ENCODE measurements around the gene ZNF319. TPM values are rescaled to one million over a fixed set of nuclear protein-coding genes. Genes with fewer than 3 reads are reported as not detected.

The ZNF319 gene
- total and polyA plus RNA-seq, 2 of the 4 experiments (the other 2 are of a cell fraction): 0.90 to 6.3 TPM

- ATAC-seq (ENCODE audit: low read depth): peak; percentile 51; the same call in 1 of the 2 replicates
- H2BK120ac ChIP-seq (ENCODE audit: low read depth, low read length): no peak overlapping the region
- H3K27me3 ChIP-seq (ENCODE audit: control insufficient read depth, insufficient read depth, low read length): peaks cover 9% of the 10 kb centered on the region
- no peak overlapping the region for H3K4me3 ChIP-seq (ENCODE audit: insufficient read depth, low read depth, low read length)
- intact Hi-C loops (cut with micrococcal nuclease) (loop anchor here (1.0 to 5.0 kb wide), 4 partner anchors 101 to 466 kb away; partner anchors contain the start of gene CSNK2A2), in situ Hi-C loops (cut with MboI; ENCODE audit: low sequenced_read_pairs) (loop anchor here (5.0 kb wide), 1 partner anchor 106 kb away; the partner anchor contains the start of gene CFAP20), dilution Hi-C loops (cut with HindIII; ENCODE audit: low sequenced_read_pairs, unreplicated experiment) (no loop called here)
- no peaks in the 10 kb centered on the region for H3K79me1 ChIP-seq (ENCODE audit: low read depth in 1 of 2, low read length in 2 of 2)
- no peaks in the 10 kb centered on the region for H3K9me3 ChIP-seq (ENCODE audit: control insufficient read depth, insufficient read depth, low read length)
- H3K18ac ChIP-seq (ENCODE audit: low read depth, low read length): no peak overlapping the region
- H2BK15ac ChIP-seq (ENCODE audit: low read depth, low read length): no peak overlapping the region
- CTCF ChIA-PET: interaction anchor here (1.1 kb wide), 1 partner anchor 101 kb away, joined by 4 read pairs; no protein-coding TSS in a partner anchor
- 0 out of 2 replicates have a peak, but pooled peaks cover 9% of the 10 kb centered on the region for H4K20me1 ChIP-seq (ENCODE audit: insufficient read depth, low read length)
- no peak overlapping the region for H2AK5ac ChIP-seq (ENCODE audit: low read depth, low read length)
- peak; percentile 43 for DNase-seq
- peak overlapping the region; percentile 53 for H2AFZ ChIP-seq (replicated peaks; ENCODE audit: low read length, poor library complexity)
- H4K8ac ChIP-seq (ENCODE audit: low read depth in 2 of 2, low read length in 2 of 2): no peak overlapping the region
- no peak overlapping the region; the same call in 1 of the 2 replicates for H3K4ac ChIP-seq (ENCODE audit: low read depth, low read length)
- 94% methylated on average over 3 of the region's 8 CpGs; no CpG with 5 or more reads in 1 of the 2 experiments for WGBS, 2 experiments (ENCODE audit: extremely low coverage in 2 of 2, insufficient read length in 1 of 2)
- no peak overlapping the region for H3K14ac ChIP-seq (replicated peaks; ENCODE audit: low read depth, low read length)
- H2BK20ac ChIP-seq (ENCODE audit: low read depth, low read length): no peak overlapping the region; the same call in 1 of the 2 replicates
- no peak overlapping the region for H3K4me2 ChIP-seq (ENCODE audit: low read depth, low read length)
- TSS peak; percentile 100 for BruUV-seq (replicated peaks)
- H3K56ac ChIP-seq (ENCODE audit: extremely low read depth, insufficient read depth, low read length): no peak overlapping the region
- no peak overlapping the region for H2BK5ac ChIP-seq (ENCODE audit: low read depth, low read length, poor library complexity, severe bottlenecking)
- no peak overlapping the region for H3K23ac ChIP-seq (ENCODE audit: low read depth, low read length)
- H4K5ac ChIP-seq (ENCODE audit: low read depth, low read length): no peak overlapping the region
- H3K27ac ChIP-seq (ENCODE audit: insufficient read depth, low read length): no peak overlapping the region
- H3K9ac ChIP-seq (ENCODE audit: low read depth, low read length): no peak overlapping the region
- H2AK9ac ChIP-seq (replicated peaks; ENCODE audit: low read depth, low read length, poor library complexity): no peak overlapping the region
- H4K91ac ChIP-seq (ENCODE audit: insufficient read depth, low read depth, low read length): no peak overlapping the region
- POLR2A ChIA-PET (ENCODE audit: unreplicated experiment): no interaction called here
- H3K4me1 ChIP-seq (ENCODE audit: control insufficient read depth, insufficient read depth, low read length): peaks cover 14% of the 10 kb centered on the region
- peaks cover 9% of the 10 kb centered on the region for H3K36me3 ChIP-seq (ENCODE audit: control insufficient read depth, insufficient read depth, low read length)
- TF ChIP-seq MAZ (IDR thresholded peaks at IDR 0.05; ENCODE audit: borderline replicate concordance, low read depth, low read length) (no peak), RAD21 (IDR thresholded peaks at IDR 0.05; ENCODE audit: low read length) (peak; percentile 85), BHLHE40 (IDR thresholded peaks at IDR 0.05; ENCODE audit: low read depth, low read length) (no peak), CEBPB (IDR thresholded peaks at IDR 0.05; ENCODE audit: low read depth, low read length) (no peak), NFE2L2 (IDR thresholded peaks at IDR 0.05; ENCODE audit: low read depth, low read length) (no peak), MXI1 (IDR thresholded peaks at IDR 0.05; ENCODE audit: borderline replicate concordance, low read depth, low read length) (no peak), RFX5 (IDR thresholded peaks at IDR 0.05; ENCODE audit: low read depth, low read length) (no peak), CTCF (conservative IDR thresholded peaks at IDR 0.05; ENCODE audit: low read depth, low read length) (peak; percentile 82), SMC3 (IDR thresholded peaks at IDR 0.05; ENCODE audit: low read depth, low read length) (peak; percentile 74)
- peaks cover 8% of the 10 kb centered on the region; the same call in 1 of the 2 replicates for H3K9me1 ChIP-seq (ENCODE audit: insufficient read depth, low read length)
These were observed 20.4 kb upstream of the ZNF319 start for GRCh38 chr16:58020628-58021521.
